Progenitor cell of endocrine pancreas (in vitro differentiated cells): ENCODE measurements around the gene OMG. TPM values are rescaled to one million over a fixed set of nuclear protein-coding genes. Genes with fewer than 3 reads are reported as not detected.
A peak's percentile ranks its signal among the peaks of the same experiment; 100 is the strongest.

ENCODE experiments used
- DNase-seq: peaks from one replicate; pipeline ENCODE4 v3.0.0; 2021; ENCODE audit warnings: low spot score; ENCODE audit not compliant: unreplicated experiment
- H3K27ac Mint-ChIP-seq: 2 replicates; pipeline ENCODE4 v1.8.0; 2021; ENCODE audit warnings: mild to moderate bottlenecking, moderate library complexity, mixed read lengths
- H3K27me3 Mint-ChIP-seq: 2 replicates; pipeline ENCODE4 v1.8.0; 2021; ENCODE audit warnings: mixed read lengths
- H3K36me3 Mint-ChIP-seq: 2 replicates; pipeline ENCODE4 v1.8.0; 2022; ENCODE audit warnings: mixed read lengths; ENCODE audit not compliant: insufficient read depth
- H3K4me1 Mint-ChIP-seq: 2 replicates; pipeline ENCODE4 v1.8.0; 2021; ENCODE audit warnings: low read depth, mixed read lengths
- H3K4me3 Mint-ChIP-seq: 2 replicates; pipeline ENCODE4 v1.8.0; 2021; ENCODE audit warnings: low read depth, mild to moderate bottlenecking, moderate library complexity, mixed read lengths
- H3K9me3 Mint-ChIP-seq: 2 replicates; pipeline ENCODE4 v1.8.0; 2021; ENCODE audit warnings: low read depth, mixed read lengths
- total RNA-seq: library from RNA; stranded (reverse); gene quantifications from 2 replicates; pipeline ENCODE4 v1.2.1, GENCODE V29; 2021
- TF ChIP-seq, protein P1 (sequence below): fragments of 200-600 bp; sonication (generic); IDR thresholded peaks from one replicate; pipeline ENCODE4 v1.5.0; 2021; ENCODE audit warnings: antibody characterized with exemption, mild to moderate bottlenecking; ENCODE audit not compliant: unreplicated experiment

OMG gene
- total RNA-seq, 1 donor from 2014 or later = not detected

DNA sequence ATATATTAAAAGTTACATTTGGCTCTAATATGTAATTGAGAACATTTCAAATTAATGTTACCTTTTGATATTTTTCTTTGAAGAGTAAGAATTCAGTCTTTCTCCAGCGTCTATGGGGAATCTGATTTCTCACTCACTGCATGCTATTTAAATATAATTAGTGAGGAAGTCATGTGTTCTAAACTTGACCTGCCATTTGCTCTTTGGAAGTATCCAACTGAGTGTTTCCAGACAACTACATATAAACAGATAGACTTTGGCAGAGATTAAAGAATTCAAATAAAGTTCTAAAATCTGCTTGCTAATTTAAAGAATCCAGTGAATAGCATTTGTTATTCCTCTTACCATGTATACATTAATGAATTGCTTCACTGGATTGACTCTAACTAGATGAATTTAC is 23.5 kb downstream of the OMG start:
- Mint-ChIP-seq H3K36me3 (peaks cover 30% of the 10 kb centered on the region), H3K4me1 (peaks cover 5% of the 10 kb centered on the region)

DNA sequence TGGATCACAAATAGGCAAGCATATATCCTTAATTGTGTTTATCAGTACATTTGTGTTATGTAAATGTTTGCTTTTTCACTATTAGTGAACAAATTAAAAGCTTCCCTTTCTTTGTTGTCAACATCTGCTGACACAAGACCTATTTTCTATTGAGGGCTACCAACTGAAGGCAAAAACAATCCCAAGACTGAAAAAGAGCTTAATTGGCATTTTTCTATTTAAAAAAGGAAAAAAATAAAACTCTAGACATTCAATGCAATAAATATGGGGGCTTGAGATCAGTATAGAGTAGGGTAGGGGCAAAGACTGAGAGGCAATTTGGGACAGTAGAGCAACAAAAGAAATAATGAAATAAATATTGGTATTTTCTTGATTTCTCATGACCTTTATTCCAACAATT is 24.2 kb downstream of the OMG start:
- TF ChIP-seq, protein P1, sequence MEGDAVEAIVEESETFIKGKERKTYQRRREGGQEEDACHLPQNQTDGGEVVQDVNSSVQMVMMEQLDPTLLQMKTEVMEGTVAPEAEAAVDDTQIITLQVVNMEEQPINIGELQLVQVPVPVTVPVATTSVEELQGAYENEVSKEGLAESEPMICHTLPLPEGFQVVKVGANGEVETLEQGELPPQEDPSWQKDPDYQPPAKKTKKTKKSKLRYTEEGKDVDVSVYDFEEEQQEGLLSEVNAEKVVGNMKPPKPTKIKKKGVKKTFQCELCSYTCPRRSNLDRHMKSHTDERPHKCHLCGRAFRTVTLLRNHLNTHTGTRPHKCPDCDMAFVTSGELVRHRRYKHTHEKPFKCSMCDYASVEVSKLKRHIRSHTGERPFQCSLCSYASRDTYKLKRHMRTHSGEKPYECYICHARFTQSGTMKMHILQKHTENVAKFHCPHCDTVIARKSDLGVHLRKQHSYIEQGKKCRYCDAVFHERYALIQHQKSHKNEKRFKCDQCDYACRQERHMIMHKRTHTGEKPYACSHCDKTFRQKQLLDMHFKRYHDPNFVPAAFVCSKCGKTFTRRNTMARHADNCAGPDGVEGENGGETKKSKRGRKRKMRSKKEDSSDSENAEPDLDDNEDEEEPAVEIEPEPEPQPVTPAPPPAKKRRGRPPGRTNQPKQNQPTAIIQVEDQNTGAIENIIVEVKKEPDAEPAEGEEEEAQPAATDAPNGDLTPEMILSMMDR = no peak
- no peak for DNase-seq
- H3K9me3 Mint-ChIP-seq = no peaks in the 10 kb centered on the region
- H3K4me1 Mint-ChIP-seq = peaks cover 5% of the 10 kb centered on the region
- H3K4me3 Mint-ChIP-seq = no peak overlapping the region
- peaks cover 32% of the 10 kb centered on the region for H3K36me3 Mint-ChIP-seq
- no peak overlapping the region for H3K27ac Mint-ChIP-seq
- no peaks in the 10 kb centered on the region for H3K27me3 Mint-ChIP-seq

More for the DNA sequence above, 23.5 kb downstream of the OMG start:
- DNase-seq = no peak
- TF ChIP-seq, protein P1 = no peak
- no peak overlapping the region for H3K27ac Mint-ChIP-seq
- H3K9me3 Mint-ChIP-seq = no peaks in the 10 kb centered on the region
- H3K4me3 Mint-ChIP-seq = no peak overlapping the region
- no peaks in the 10 kb centered on the region for H3K27me3 Mint-ChIP-seq

DNA sequence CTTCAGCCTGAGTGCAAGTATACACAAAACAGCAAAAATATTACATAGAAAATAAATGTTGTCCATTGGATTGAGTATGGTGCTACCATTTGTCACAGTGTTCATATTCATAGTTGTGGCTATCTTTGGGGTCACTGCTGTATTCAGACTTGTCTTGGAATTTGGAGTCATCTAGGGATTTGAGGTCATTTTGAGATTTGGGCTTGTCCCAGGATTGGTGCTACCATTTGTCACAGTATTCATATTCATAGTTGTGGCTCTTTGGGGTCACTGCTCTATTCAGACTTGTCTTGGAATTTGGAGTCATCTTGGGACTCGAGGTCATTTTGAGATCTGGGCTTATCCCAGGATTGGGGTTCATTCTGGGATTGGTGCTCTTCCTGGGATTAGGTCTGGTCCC is 24.8 kb downstream of the OMG start:
- no peak overlapping the region for H3K27ac Mint-ChIP-seq
- H3K27me3 Mint-ChIP-seq = no peaks in the 10 kb centered on the region
- H3K4me1 Mint-ChIP-seq = peaks cover 5% of the 10 kb centered on the region
- TF ChIP-seq, protein P1 = no peak
- peaks cover 35% of the 10 kb centered on the region for H3K36me3 Mint-ChIP-seq
- no peak overlapping the region for H3K4me3 Mint-ChIP-seq
- DNase-seq = no peak
- no peaks in the 10 kb centered on the region for H3K9me3 Mint-ChIP-seq

DNA sequence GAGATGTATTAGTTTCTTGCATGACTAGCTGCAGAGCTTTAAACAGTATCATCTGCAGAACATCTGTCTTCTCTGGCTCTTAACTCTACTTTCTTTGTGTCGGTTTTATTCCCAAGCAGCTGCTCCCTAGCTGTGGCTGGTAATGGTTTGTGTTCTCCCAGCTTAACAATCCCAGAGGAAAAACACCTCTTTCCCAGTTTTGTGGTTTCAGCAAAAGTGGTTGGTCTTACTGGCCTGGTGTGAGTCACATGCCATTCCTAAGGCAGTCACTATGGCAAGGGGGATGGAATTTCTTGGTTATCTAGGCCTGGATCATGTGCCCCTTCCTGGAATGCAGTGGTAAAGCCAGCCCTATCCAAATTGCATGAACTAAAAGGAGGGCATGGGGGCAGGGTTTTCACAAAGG is 27.5 kb downstream of the OMG start:
- H3K27ac Mint-ChIP-seq = peak overlapping the region; percentile 33

DNA sequence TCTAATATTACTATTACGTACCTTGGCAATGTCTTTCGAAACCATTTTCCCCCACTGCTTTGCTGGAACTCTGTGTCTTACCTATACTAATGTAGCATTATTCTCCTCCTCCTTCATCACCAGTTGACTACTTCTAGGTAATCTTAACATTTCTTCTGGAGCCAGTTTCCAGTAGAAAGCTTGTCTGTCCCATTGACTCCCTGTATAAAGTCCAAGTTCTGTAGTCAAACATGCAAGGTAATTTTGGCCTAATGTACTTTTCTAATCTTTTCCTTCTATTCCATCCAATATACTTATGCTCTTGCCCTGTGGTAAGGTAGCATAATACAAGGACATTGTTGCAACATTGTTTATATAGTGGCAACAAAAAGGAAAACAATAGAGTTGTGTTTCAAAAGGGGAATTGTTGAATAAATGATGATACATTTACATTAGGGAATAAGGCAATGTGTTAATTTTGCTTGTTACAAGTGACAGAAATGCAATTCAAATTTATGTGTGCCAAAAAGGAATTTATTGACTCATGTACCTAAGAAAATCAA is 27.9 kb downstream of the OMG start:
- Mint-ChIP-seq H3K36me3 (peaks cover 38% of the 10 kb centered on the region), H3K9me3 (no peaks in the 10 kb centered on the region), H3K4me1 (peaks cover 5% of the 10 kb centered on the region), H3K4me3 (no peak overlapping the region), H3K27ac (no peak overlapping the region), H3K27me3 (no peaks in the 10 kb centered on the region)
- DNase-seq = no peak
- TF ChIP-seq, protein P1 = no peak

More for the DNA sequence above, 27.5 kb downstream of the OMG start:
- H3K4me1 Mint-ChIP-seq = peaks cover 5% of the 10 kb centered on the region
- H3K9me3 Mint-ChIP-seq = no peaks in the 10 kb centered on the region
- TF ChIP-seq, protein P1 = no peak
- no peak for DNase-seq
- H3K27me3 Mint-ChIP-seq = no peaks in the 10 kb centered on the region
- H3K36me3 Mint-ChIP-seq = peaks cover 38% of the 10 kb centered on the region
- H3K4me3 Mint-ChIP-seq = no peak overlapping the region
